HL-60 (cell line): ENCODE data around the gene GRIK5.

Experiments used
- CTCF ChIP-seq: IDR thresholded peaks from one replicate; pipeline ENCODE4 v1.5.1; 2011; ENCODE audit warnings: low read length, control low read depth, inconsistent platforms; ENCODE audit not compliant: insufficient read depth
- GABPA ChIP-seq: IDR thresholded peaks from 2 replicates; pipeline ENCODE4 v1.6.1; 2012; ENCODE audit warnings: low read depth
- POLR2AphosphoS5 ChIP-seq: IDR thresholded peaks from 2 replicates; pipeline ENCODE4 v1.6.1; 2012; ENCODE audit warnings: low read depth
- TF ChIP-seq, protein P1 (sequence below): IDR thresholded peaks from 2 replicates; pipeline ENCODE4 v1.6.1; 2012; ENCODE audit warnings: low read depth; ENCODE audit not compliant: insufficient replicate concordance

DNA sequence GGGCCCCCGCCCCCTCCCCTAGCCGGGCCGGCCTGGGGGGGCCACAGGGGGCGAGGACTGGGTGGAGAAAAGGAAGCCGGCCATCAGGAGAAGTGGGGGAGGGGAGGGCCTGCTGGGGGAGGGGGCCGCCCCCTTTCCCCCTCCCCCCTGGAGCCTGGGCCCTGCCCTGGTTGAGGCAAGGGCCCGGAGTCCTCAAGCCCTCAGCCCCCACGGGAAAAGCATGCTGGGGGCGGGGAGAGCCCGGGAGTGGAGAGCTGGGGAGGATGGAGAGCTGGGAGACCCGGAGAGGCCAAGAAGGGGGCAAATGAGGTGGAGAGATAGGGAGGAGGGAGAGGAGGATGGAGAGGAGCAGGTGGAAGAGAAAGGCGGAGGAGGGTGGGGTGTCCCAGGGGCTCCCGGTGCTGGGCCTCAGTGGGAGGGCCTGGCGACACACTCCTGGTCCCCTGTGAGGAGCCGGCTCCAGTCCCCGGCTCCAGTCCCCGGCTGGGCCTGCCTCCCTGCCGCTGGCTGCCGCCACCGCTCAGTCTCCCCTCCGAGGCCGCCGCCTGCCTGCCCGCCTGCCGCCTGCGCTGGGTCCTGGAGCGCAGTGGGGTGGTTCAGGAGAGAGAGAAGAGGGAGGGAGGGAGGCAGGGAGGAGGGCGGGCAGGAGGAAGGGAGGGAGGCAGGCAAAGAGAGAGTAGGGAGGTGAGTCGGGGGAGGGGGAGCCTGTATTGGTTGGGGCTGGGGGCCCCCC is at the start of gene GRIK5:
- TF ChIP-seq POLR2AphosphoS5: no peak
- no peak for TF ChIP-seq CTCF
- TF ChIP-seq, protein P1, sequence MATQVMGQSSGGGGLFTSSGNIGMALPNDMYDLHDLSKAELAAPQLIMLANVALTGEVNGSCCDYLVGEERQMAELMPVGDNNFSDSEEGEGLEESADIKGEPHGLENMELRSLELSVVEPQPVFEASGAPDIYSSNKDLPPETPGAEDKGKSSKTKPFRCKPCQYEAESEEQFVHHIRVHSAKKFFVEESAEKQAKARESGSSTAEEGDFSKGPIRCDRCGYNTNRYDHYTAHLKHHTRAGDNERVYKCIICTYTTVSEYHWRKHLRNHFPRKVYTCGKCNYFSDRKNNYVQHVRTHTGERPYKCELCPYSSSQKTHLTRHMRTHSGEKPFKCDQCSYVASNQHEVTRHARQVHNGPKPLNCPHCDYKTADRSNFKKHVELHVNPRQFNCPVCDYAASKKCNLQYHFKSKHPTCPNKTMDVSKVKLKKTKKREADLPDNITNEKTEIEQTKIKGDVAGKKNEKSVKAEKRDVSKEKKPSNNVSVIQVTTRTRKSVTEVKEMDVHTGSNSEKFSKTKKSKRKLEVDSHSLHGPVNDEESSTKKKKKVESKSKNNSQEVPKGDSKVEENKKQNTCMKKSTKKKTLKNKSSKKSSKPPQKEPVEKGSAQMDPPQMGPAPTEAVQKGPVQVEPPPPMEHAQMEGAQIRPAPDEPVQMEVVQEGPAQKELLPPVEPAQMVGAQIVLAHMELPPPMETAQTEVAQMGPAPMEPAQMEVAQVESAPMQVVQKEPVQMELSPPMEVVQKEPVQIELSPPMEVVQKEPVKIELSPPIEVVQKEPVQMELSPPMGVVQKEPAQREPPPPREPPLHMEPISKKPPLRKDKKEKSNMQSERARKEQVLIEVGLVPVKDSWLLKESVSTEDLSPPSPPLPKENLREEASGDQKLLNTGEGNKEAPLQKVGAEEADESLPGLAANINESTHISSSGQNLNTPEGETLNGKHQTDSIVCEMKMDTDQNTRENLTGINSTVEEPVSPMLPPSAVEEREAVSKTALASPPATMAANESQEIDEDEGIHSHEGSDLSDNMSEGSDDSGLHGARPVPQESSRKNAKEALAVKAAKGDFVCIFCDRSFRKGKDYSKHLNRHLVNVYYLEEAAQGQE: no peak
- no peak for TF ChIP-seq GABPA
